Fibroblast of lung (primary cell): Measurements from ENCODE around the gene SNX6.
"Not testable (repeated sequence)": the region's sequence is repeated elsewhere in the genome, so short reads cannot be mapped to it uniquely, and the experiment has no call there.

ENCODE experiments used
- CTCF ChIP-seq, 2 donors: IDR thresholded peaks in 1 of 2; conservative IDR thresholded peaks in 1 of 2; 1 replicate in 1 of 2; 2 replicates in 1 of 2; pipeline ENCODE4 v1.5.1; 2011 to 2012; ENCODE audit warnings: low read length in 2 of 2, control low read depth in 1 of 2, inconsistent platforms in 1 of 2, low read depth in 1 of 2, mild to moderate bottlenecking in 1 of 2
- EZH2 ChIP-seq: IDR thresholded peaks from 2 replicates; pipeline ENCODE4 v1.5.1; 2012; ENCODE audit warnings: low read length, control low read depth, mild to moderate bottlenecking; ENCODE audit errors: missing control alignments

GRCh38 chr14:34653073-34653472 lies 23.1 kb upstream of the SNX6 start:
- TF ChIP-seq CTCF (conservative IDR thresholded peaks at IDR 0.05 in 1 of 2, IDR thresholded peaks at IDR 0.05 in 1 of 2; ENCODE audit: low read depth in 1 of 2, low read length in 2 of 2); EZH2: not testable (repeated sequence)
